ENCODE results near the gene MAMSTR.
"Not testable (repeated sequence)": the region's sequence is repeated elsewhere in the genome, so short reads cannot be mapped to it uniquely, and the experiment has no call there.

The MAMSTR gene, protein sequence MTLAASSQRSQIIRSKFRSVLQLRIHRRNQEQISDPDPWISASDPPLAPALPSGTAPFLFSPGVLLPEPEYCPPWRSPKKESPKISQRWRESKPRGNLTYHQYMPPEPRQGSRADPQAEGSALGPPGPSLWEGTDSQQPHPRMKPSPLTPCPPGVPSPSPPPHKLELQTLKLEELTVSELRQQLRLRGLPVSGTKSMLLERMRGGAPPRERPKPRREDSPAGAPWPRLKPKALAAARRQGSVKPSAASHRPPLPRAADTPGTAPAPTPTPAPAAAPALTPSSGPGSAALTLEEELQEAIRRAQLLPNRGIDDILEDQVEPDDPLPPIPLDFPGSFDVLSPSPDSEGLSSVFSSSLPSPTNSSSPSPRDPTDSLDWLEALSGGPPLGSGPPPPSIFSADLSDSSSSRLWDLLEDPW

DNA sequence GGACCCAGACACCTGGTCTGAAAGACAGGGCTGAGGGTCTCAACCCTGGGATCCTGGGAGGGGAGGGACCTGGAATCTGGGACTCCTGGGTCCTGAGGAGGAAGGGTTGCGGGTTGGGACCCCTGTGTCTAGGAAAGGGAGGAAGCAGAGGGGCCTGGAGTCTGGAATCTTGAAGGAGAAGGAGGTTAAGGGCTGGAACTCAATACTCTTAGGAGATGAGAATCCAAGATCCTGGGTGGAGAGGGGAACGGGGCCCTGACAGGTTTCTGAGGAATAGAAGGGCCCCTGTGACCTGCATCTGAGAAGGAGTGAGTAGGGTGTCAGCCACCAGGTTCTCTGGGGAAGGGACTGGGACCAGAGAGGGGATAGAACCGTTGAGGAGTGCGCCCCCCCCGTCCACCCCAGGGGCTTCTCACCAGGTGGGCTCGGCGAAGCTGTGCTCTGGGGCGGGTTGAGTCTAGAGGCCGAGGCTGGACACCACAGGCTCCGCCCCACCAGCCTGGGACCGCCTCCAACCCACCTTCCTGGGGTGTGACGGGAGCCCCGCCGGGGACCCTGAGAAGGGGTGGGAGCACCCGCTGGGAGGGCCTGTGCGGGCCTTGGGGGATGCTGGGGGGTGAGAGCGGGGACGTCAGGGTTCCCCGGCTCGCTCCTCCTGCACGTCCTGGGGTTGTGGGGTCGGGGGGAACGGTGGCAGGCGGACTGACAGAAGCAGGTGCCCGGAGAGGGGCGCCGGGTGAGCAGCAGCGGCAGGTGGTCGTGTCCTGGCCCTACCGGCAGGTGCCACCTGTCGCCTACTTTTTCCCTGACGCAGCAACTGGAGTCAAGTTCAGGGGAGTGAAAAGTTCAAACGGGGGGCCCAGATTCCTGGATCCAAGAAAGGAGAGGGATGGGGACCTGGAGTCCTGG is at the start of gene MAMSTR:
TSS of gene MAMSTR (minus strand) at position 463 of the 909 bp plus-strand sequence. CDS start 694 bp downstream, outside the sequence.
- ATAC-seq: no peak
- no peak for DNase-seq (ENCODE audit: low spot score in 2 of 2)
- Mint-ChIP-seq H3K36me3 (peaks cover 6% of the 10 kb centered on the region), H3K4me3 (peak within 1 kb of the TSS; percentile 86), H3K9me3 (no peaks in the 10 kb centered on the region), H3K4me1 (peaks cover 21% of the 10 kb centered on the region), H3K27ac (peak within 1 kb of the TSS; percentile 96)

DNA sequence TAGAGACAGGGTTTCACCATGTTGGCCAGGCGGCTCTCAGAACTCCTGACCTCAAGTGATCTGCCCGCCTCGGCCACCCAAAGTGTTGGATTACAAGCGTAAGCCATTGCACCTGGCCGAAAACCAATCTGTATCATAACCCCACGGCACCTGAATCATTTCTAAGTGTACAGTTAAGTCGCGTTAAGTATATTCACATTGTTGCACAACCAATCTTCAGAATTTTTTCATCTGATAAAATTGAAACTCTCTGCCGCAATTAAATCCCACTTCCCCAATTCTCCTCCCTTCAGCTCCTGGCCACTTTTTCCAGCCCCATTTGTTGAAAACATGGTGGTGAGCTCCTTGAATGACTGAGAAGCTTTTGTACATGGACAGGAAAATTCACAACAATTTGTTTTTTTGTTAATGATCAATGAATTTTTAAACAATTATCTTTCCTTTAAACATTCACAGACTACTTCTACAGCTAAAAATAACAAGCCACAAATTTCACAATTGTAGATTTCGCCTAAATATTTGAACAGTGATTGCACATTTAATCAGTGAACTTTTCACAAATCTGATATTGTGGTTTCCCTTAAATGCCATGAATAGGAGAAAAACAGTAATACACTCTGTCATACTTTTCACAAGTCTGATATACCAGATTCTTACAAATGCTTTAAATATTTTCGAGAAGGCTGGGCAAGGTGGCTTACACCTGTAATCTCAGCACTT is 49.6 kb upstream of the MAMSTR start:
- H3K4me3 Mint-ChIP-seq: no peak overlapping the region
- ATAC-seq (no peak), DNase-seq (ENCODE audit: low spot score in 2 of 2) (no peak)
- H3K36me3 Mint-ChIP-seq: no peaks in the 10 kb centered on the region
- H3K4me1 Mint-ChIP-seq: no peaks in the 10 kb centered on the region
- H3K27ac Mint-ChIP-seq: no peak overlapping the region
- no peaks in the 10 kb centered on the region for H3K9me3 Mint-ChIP-seq

DNA sequence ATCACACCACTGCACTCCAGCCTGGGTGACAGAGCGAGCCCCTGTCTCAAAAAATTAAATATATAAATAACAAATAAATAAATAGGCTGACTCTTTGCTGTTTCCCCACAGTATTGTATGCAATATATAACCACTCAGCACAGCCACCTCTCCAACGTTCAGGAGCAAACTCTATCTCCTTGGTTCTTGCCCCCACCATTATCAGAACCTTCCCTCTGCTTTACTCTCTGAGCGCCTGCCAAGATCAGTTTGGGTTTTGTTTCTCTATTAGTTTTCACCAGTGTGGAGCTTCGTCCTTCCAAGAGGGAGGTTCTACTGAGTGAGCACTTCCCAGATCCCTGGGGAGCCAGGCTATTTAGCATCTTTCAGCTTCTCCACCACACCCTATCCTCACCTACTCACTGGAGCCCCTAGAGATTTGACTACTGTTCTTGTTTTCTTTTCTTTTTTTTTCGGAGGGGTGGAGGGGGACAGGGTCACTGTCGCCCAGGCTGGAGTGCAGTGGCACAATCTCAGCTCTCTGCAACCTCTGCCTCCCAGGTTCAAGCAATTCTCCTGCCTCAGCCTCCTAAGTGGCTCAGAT is 48.7 kb upstream of the MAMSTR start:
- not testable (repeated sequence) for H3K27ac Mint-ChIP-seq; H3K4me1 Mint-ChIP-seq; H3K9me3 Mint-ChIP-seq; ATAC-seq; H3K36me3 Mint-ChIP-seq; DNase-seq (ENCODE audit: low spot score in 2 of 2); H3K4me3 Mint-ChIP-seq

DNA sequence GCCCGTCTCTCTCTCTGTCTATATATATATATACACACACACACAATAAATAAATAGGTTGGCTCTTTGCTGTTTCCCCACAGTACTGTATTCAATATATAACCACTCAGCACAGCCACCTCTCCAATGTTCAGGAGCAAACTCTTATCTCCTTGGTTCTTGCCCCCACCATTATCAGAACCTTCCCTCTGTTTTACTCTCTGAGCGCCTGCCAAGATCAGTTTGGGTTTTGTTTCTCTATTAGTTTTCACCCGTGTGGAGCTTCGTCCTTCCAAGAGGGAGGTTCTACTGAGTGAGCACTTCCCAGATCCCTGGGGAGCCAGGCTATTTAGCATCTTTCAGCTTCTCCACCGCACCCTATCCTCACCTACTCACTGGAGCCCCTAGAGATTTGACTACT is 46.3 kb upstream of the MAMSTR start:
- H3K4me1 Mint-ChIP-seq; H3K27ac Mint-ChIP-seq; DNase-seq (ENCODE audit: low spot score in 2 of 2); H3K36me3 Mint-ChIP-seq; H3K9me3 Mint-ChIP-seq; ATAC-seq; H3K4me3 Mint-ChIP-seq: not testable (repeated sequence)

DNA sequence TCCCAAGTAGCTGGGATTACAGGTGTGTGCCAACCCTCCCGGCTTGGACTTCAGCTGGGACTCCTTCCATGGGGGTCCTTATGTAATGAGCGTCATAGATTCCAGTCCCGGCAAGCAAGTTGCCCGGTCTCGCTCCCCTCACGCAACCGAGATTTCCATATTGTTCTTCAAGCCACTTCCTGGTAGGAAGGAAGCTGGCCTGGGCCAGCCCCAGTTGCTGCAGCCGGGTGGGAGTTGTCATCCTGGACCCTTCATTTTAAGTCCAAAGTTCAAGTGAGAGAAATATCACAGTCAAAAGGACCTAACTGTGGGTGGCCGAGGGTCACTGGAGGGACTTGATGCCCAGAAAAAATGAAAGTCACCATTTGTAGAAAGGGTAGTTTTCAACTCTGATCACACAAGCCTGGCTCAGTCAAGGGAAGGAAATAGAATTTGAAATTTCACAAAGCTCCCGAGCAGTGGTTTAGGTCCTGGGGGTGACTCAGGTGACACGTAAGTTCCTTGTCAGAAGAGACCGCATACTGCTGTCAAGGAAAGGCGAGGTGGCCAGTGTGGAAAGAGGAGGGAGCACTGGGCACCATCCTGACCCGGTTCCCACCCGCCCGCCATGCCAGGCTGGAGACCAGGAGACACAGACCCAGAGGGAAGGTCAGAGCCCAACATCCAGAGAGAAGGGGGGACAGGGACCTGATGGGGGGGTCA is 41.1 kb upstream of the MAMSTR start:
- Mint-ChIP-seq H3K4me3 (no peak overlapping the region), H3K27ac (peak overlapping the region; percentile 90), H3K9me3 (no peaks in the 10 kb centered on the region), H3K4me1 (peaks cover 8% of the 10 kb centered on the region), H3K36me3 (no peaks in the 10 kb centered on the region)
- DNase-seq (ENCODE audit: low spot score in 2 of 2) (no peak), ATAC-seq (peak; percentile 81)

DNA sequence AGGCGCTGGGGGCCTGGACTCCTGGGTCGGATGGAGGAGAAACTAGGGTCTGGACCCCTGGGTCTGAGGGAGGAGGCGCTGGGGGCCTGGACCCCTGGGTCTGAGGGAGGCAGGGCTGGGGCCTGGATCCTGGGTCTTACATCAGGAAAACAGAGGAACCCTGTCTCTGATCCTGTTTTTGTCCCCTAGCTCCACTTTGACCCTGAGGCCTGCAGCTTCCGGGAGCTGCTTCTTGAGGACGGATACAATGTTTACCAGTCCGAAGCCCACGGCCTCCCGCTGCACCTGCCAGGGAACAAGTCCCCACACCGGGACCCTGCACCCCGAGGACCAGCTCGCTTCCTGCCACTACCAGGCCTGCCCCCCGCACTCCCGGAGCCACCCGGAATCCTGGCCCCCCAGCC is 38.2 kb upstream of the MAMSTR start:
- no peaks in the 10 kb centered on the region for H3K36me3 Mint-ChIP-seq
- DNase-seq (ENCODE audit: low spot score in 2 of 2) (no peak), ATAC-seq (no peak)
- H3K9me3 Mint-ChIP-seq: no peaks in the 10 kb centered on the region
- H3K4me1 Mint-ChIP-seq: peaks cover 18% of the 10 kb centered on the region
- no peak overlapping the region for H3K27ac Mint-ChIP-seq
- H3K4me3 Mint-ChIP-seq: no peak overlapping the region

DNA sequence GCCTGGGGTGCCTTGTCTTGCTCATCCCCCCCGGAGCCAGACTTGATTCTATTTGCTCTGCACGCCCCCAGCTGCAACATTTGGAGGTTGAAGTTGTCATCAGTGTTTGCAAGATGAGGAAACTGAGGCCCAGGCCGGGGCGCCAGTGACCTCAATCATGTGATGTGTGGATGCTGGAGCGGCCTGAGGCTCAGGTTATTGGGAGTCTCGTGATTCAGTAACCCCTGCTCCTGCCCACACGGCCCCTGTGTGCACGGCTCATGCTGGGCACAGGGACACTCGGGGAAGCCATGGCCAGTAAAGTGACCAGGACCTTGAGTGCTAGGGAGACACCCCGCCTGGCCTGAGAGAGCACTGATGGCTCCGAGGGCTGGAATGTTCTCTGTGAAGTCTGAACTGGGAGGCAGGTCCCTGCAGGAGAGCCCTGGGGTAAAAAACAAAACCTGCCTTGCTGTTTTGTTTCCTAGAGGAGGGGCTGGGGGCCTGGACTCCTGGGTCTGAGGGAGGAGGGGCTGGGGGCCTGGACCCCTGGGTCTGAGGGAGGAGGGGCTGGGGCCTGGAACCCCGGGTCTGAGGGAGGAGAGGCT is 37.7 kb upstream of the MAMSTR start:
- H3K4me3 Mint-ChIP-seq: no peak overlapping the region

DNA sequence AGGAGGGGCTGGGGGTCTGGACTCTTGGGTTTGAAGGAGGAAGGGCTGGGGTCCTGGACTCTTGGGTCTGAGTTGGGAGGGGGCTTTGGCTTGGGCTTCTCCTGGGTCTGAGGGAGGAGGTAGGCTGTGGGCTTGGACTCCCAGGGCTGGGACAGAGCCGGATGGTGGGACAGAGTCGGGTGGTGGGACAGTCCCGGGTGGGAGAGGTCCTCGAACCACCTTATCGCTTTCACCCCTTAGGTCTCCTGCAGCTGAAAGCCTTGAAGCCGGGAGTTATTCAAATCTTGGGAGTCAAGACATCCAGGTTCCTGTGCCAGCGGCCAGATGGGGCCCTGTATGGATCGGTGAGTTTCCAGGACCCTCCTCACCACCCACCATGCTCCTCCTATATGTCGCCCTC is 37.2 kb upstream of the MAMSTR start:
- ATAC-seq (no peak), DNase-seq (ENCODE audit: low spot score in 2 of 2) (no peak)
- H3K9me3 Mint-ChIP-seq: no peaks in the 10 kb centered on the region
- H3K27ac Mint-ChIP-seq: no peak overlapping the region
- H3K4me1 Mint-ChIP-seq: peaks cover 24% of the 10 kb centered on the region
- H3K36me3 Mint-ChIP-seq: no peaks in the 10 kb centered on the region
- no peak overlapping the region for H3K4me3 Mint-ChIP-seq

More for the DNA sequence above, 37.7 kb upstream of the MAMSTR start:
- no peak for ATAC-seq
- H3K27ac Mint-ChIP-seq: no peak overlapping the region
- H3K36me3 Mint-ChIP-seq: no peaks in the 10 kb centered on the region
- peaks cover 20% of the 10 kb centered on the region for H3K4me1 Mint-ChIP-seq
- no peaks in the 10 kb centered on the region for H3K9me3 Mint-ChIP-seq
- DNase-seq (ENCODE audit: low spot score in 2 of 2): no peak

DNA sequence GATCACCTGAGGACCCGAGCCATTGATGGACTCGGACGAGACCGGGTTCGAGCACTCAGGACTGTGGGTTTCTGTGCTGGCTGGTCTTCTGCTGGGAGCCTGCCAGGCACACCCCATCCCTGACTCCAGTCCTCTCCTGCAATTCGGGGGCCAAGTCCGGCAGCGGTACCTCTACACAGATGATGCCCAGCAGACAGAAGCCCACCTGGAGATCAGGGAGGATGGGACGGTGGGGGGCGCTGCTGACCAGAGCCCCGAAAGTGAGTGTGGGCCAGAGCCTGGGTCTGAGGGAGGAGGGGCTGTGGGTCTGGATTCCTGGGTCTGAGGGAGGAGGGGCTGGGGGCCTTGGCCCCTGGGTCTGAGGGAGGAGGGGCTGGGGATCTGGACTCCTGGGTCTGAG is 36.7 kb upstream of the MAMSTR start:
- H3K4me3 Mint-ChIP-seq: no peak overlapping the region
- H3K27ac Mint-ChIP-seq: no peak overlapping the region
- ATAC-seq: no peak
- H3K9me3 Mint-ChIP-seq: no peaks in the 10 kb centered on the region
- H3K36me3 Mint-ChIP-seq: no peaks in the 10 kb centered on the region
- no peak for DNase-seq (ENCODE audit: low spot score in 2 of 2)
- peaks cover 27% of the 10 kb centered on the region for H3K4me1 Mint-ChIP-seq

DNA sequence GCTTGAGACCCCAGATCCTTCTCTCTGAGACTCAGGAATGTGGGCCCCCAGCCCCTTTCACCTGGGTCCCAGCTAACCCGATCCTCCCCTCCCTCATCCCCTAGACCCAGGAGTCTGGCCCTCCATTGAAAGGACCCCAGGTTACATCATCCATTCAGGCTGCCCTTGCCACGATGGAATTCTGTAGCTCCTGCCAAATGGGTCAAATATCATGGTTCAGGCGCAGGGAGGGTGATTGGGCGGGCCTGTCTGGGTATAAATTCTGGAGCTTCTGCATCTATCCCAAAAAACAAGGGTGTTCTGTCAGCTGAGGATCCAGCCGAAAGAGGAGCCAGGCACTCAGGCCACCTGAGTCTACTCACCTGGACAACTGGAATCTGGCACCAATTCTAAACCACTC is 36.3 kb upstream of the MAMSTR start:
- H3K4me3 Mint-ChIP-seq: no peak overlapping the region
- no peak for DNase-seq (ENCODE audit: low spot score in 2 of 2)
- no peaks in the 10 kb centered on the region for H3K9me3 Mint-ChIP-seq
- no peak for ATAC-seq
- H3K36me3 Mint-ChIP-seq: no peaks in the 10 kb centered on the region
- peaks cover 27% of the 10 kb centered on the region for H3K4me1 Mint-ChIP-seq
- H3K27ac Mint-ChIP-seq: no peak overlapping the region

DNA sequence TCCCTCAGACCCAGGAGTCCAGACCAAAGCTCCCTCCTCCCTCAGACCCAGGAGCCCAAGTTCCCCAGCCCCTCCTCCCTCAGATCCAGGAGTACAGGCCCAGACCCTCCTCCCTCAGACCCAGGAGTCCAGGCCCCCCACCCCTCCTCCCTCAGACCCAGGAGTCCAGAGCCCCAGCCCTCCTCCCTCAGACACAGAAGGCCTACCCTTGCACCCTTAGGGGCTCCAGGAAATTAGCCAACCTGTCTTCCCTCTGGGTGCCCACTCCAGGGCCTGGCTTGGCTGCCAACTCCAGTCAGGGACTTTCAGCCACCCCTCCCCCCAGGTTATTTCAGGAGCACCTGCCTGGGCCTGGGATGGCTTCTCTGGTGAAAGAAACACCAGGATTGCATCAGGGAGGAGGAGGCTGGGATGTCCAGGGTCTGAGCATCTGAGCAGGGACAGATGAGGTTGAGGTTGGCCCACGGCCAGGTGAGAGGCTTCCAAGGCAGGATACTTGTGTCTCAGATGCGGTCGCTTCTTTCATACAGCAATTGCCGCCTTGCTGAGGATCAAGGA is 35.6 kb upstream of the MAMSTR start, which contains the start of gene FGF21:
TSS of gene FGF21 (plus strand) at position 441 of the 558 bp plus-strand sequence. CDS start 713 bp downstream, outside the sequence.
- Mint-ChIP-seq H3K9me3 (no peaks in the 10 kb centered on the region), H3K36me3 (no peaks in the 10 kb centered on the region), H3K4me1 (peaks cover 22% of the 10 kb centered on the region), H3K4me3 (no peak within 1 kb of the TSS), H3K27ac (no peak within 1 kb of the TSS)
- ATAC-seq (no peak), DNase-seq (ENCODE audit: low spot score in 2 of 2) (no peak)

DNA sequence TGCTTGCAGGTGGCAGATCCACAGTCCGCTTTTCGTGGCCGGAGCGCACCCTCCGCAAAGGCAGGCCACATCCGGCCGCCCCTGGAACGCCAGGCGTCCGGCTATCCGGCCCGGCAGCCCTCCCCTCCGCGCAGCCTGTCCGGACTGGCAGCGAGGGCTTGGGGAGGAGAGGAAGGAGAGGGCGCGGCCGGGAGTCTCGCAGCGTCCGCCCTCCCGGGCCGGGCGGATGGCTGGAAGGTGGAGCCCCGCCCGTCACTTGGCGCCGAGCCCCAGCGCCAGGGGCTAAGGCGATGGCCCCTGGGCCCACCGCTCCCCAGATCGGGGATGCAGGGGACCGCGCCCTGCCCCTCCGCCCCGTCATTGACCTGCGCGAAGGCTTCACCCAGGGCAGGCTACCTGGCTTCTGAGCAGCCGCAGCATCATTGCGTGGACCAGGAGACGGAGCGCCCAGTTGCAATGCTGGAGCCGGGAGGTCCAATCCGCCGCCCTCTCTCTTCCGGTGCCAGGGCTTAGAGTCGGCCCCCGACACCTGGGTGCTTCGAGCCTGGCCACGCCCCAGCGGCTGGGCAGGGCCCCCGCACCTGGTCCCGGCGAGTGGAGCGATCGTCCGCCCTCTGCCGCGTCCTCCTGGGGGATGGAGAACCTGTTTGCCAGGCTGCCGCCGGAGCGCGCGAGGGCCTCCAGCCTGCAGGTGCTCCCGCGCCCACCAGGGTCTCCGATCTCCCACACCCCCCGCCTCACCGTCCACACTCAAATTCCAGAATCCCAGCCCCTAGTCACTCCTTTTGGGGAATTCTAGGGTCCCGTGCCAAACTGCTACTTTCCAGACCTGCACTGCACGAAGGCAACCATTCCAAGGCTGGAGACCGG is 33.2 kb upstream of the MAMSTR start, which contains the start of gene FUT1:
TSS of gene FUT1 (minus strand) at position 146 of the 870 bp plus-strand sequence. CDS start 1,360 bp downstream, outside the sequence.
- ATAC-seq (peak; percentile 75), DNase-seq (ENCODE audit: low spot score in 2 of 2) (no peak)
- Mint-ChIP-seq H3K36me3 (no peaks in the 10 kb centered on the region), H3K4me3 (peak within 1 kb of the TSS; percentile 65), H3K9me3 (no peaks in the 10 kb centered on the region), H3K4me1 (peaks cover 22% of the 10 kb centered on the region), H3K27ac (peak within 1 kb of the TSS; percentile 68)

Data from stimulated activated effector memory CD8-positive, alpha-beta T cell treated with anti-CD3 and anti-CD28 coated beads, Interleukin-12 subunit alpha, Interleukin-12 subunit beta, amount 100 ng/mL, for 72 hours (primary cell).